Urinary bladder (tissue), 4 donors: ENCODE data around the gene BSND. TPM values are rescaled to one million over a fixed set of nuclear protein-coding genes. Genes with fewer than 3 reads are reported as not detected.
A peak's percentile ranks its signal among the peaks of the same experiment; 100 is the strongest.

Experiments
- DNase-seq: peaks from one replicate; pipeline ENCODE4 v3.0.0-alpha.2; 2015; ENCODE audit errors: extremely low spot score
- H3K27ac ChIP-seq: one replicate; pipeline ENCODE4 v1.5.1; 2013; ENCODE audit warnings: low read depth, mild to moderate bottlenecking, moderate library complexity
- H3K36me3 ChIP-seq: one replicate; pipeline ENCODE4 v1.6.1; 2013; ENCODE audit warnings: mild to moderate bottlenecking, moderate library complexity; ENCODE audit not compliant: insufficient read depth
- H3K4me1 ChIP-seq: one replicate; pipeline ENCODE4 v1.6.1; 2013; ENCODE audit warnings: mild to moderate bottlenecking, moderate library complexity; ENCODE audit not compliant: insufficient read depth
- H3K4me3 ChIP-seq: one replicate; pipeline ENCODE4 v1.5.1; 2013; ENCODE audit warnings: low read depth, low read length
- WGBS: extraction: QIAGEN DNeasy Blood & Tissue Kit; methylation state at CpG from one replicate; pipeline ENCODE4 v1.1.7; 2013; 5-methylcytosine and 5-hydroxymethylcytosine counted together
- polyA plus RNA-seq: library from polyadenylated mRNA; stranded (reverse); fragments of 200-250 nt; gene quantifications from one replicate; pipeline ENCODE4 v1.2.3, GENCODE V29; 2013
- total RNA-seq: library from RNA; depleted of rRNA; stranded (reverse); fragments of >200 nt; gene quantifications from one replicate; pipeline ENCODE4 v1.2.3, GENCODE V29; 2014
- donor health status: healthy with polysubstance abuse.
- donor health status: healthy.

Gene BSND
- total and polyA plus RNA-seq, 2 donors = not detected

GRCh38 chr1:54967372-54967771 lies 31.4 kb upstream of the BSND start:
- DNase-seq = no peak
- no peak overlapping the region for H3K4me3 ChIP-seq
- 83% methylated on average over 5 of the region's 5 CpGs for WGBS
- H3K4me1 ChIP-seq = no peaks in the 10 kb centered on the region
- H3K27ac ChIP-seq = no peak overlapping the region
- H3K36me3 ChIP-seq = no peaks in the 10 kb centered on the region

GRCh38 chr1:54968551-54968950 lies 30.2 kb upstream of the BSND start:
- no peak for DNase-seq
- WGBS = 62% methylated on average over 4 of the region's 4 CpGs
- no peak overlapping the region for H3K27ac ChIP-seq
- no peak overlapping the region for H3K4me3 ChIP-seq
- no peaks in the 10 kb centered on the region for H3K36me3 ChIP-seq
- no peaks in the 10 kb centered on the region for H3K4me1 ChIP-seq

- WGBS = 90% methylated on average over 1 of the region's 1 CpG
- DNase-seq = no peak
- H3K4me1 ChIP-seq = no peaks in the 10 kb centered on the region
- H3K4me3 ChIP-seq = no peak overlapping the region
- H3K36me3 ChIP-seq = no peaks in the 10 kb centered on the region
- no peak overlapping the region for H3K27ac ChIP-seq
Measured at GRCh38 chr1:54969879-54970278, 28.9 kb upstream of the BSND start.

- WGBS = 84% methylated on average over 5 of the region's 5 CpGs
- Histone ChIP-seq H3K4me3 (no peak overlapping the region), H3K27ac (no peak overlapping the region), H3K36me3 (no peaks in the 10 kb centered on the region), H3K4me1 (no peaks in the 10 kb centered on the region)
- DNase-seq = no peak
Measured at GRCh38 chr1:54970901-54971300, 27.8 kb upstream of the BSND start.

- H3K36me3 ChIP-seq = no peaks in the 10 kb centered on the region
- 83% methylated on average over 7 of the region's 7 CpGs for WGBS
- no peaks in the 10 kb centered on the region for H3K4me1 ChIP-seq
- H3K4me3 ChIP-seq = no peak overlapping the region
- no peak for DNase-seq
- no peak overlapping the region for H3K27ac ChIP-seq
Measured at GRCh38 chr1:54971317-54971791, 27.4 kb upstream of the BSND start.

- WGBS = 89% methylated on average over 4 of the region's 4 CpGs
- H3K4me3 ChIP-seq = no peak overlapping the region
- no peak for DNase-seq
- no peaks in the 10 kb centered on the region for H3K4me1 ChIP-seq
- no peaks in the 10 kb centered on the region for H3K36me3 ChIP-seq
- H3K27ac ChIP-seq = no peak overlapping the region
Measured at GRCh38 chr1:54972436-54972835, 26.3 kb upstream of the BSND start.

- Histone ChIP-seq H3K36me3 (no peaks in the 10 kb centered on the region), H3K4me1 (no peaks in the 10 kb centered on the region), H3K4me3 (no peak overlapping the region), H3K27ac (no peak overlapping the region)
- no peak for DNase-seq
- WGBS = 19% methylated on average over 5 of the region's 5 CpGs
Measured at GRCh38 chr1:54973205-54973921, 25.4 kb upstream of the BSND start.

GRCh38 chr1:54975356-54976108 lies 23.2 kb upstream of the BSND start:
- Histone ChIP-seq H3K4me3 (no peak overlapping the region), H3K4me1 (no peaks in the 10 kb centered on the region), H3K36me3 (no peaks in the 10 kb centered on the region), H3K27ac (no peak overlapping the region)
- no peak for DNase-seq
- 78% methylated on average over 4 of the region's 4 CpGs for WGBS

- H3K27ac ChIP-seq = no peak overlapping the region
- DNase-seq = no peak
- H3K36me3 ChIP-seq = no peaks in the 10 kb centered on the region
- no peaks in the 10 kb centered on the region for H3K4me1 ChIP-seq
- WGBS = 76% methylated on average over 6 of the region's 6 CpGs
- no peak overlapping the region for H3K4me3 ChIP-seq
Measured at GRCh38 chr1:54976747-54977146, 22.0 kb upstream of the BSND start.

GRCh38 chr1:54977533-54978297 lies 21.0 kb upstream of the BSND start:
- no peak overlapping the region for H3K27ac ChIP-seq
- no peaks in the 10 kb centered on the region for H3K36me3 ChIP-seq
- WGBS = 98% methylated on average over 5 of the region's 5 CpGs
- H3K4me1 ChIP-seq = no peaks in the 10 kb centered on the region
- H3K4me3 ChIP-seq = no peak overlapping the region
- no peak for DNase-seq

GRCh38 chr1:54978528-54979326 lies 20.0 kb upstream of the BSND start:
- no peak for DNase-seq
- Histone ChIP-seq H3K4me1 (no peaks in the 10 kb centered on the region), H3K36me3 (no peaks in the 10 kb centered on the region), H3K4me3 (no peak overlapping the region), H3K27ac (no peak overlapping the region)
- 92% methylated on average over 9 of the region's 9 CpGs for WGBS

GRCh38 chr1:54979327-54979891 lies 19.3 kb upstream of the BSND start:
- H3K27ac ChIP-seq = no peak overlapping the region
- H3K4me1 ChIP-seq = no peaks in the 10 kb centered on the region
- DNase-seq = no peak
- H3K36me3 ChIP-seq = no peaks in the 10 kb centered on the region
- 66% methylated on average over 5 of the region's 5 CpGs for WGBS
- H3K4me3 ChIP-seq = no peak overlapping the region

- H3K4me1 ChIP-seq = no peaks in the 10 kb centered on the region
- no peak overlapping the region for H3K27ac ChIP-seq
- 18% methylated on average over 25 of the region's 25 CpGs for WGBS
Measured at GRCh38 chr1:54980046-54980527, 18.6 kb upstream of the BSND start.

More at GRCh38 chr1:54980046-54980527, 18.6 kb upstream of the BSND start:
- DNase-seq = no peak
- Histone ChIP-seq H3K36me3 (no peaks in the 10 kb centered on the region), H3K4me3 (peak overlapping the region; percentile 34)
